Transverse colon (tissue), 4 donors: ENCODE data around the gene NSD1. TPM values are rescaled to one million over a fixed set of nuclear protein-coding genes. Genes with fewer than 3 reads are reported as not detected.

ENCODE experiments used
- DNase-seq: peaks from one replicate; pipeline ENCODE4 v3.0.0-alpha.2; 2019
- H3K27ac ChIP-seq, 4 donors: fragments of 200-600 bp; sonication (generic); 2 replicates each; pipeline ENCODE4 v1.5.1; 2016 to 2018; ENCODE audit warnings: inconsistent platforms in 4 of 4
- H3K27me3 ChIP-seq: fragments of 200-600 bp; sonication (generic); 2 replicates; pipeline ENCODE4 v1.5.1; 2017; ENCODE audit warnings: inconsistent platforms
- H3K36me3 ChIP-seq, 4 donors: fragments of 200-600 bp; sonication (generic); 2 replicates each; pipeline ENCODE4 v1.5.1; 2017 to 2019; ENCODE audit warnings: inconsistent platforms in 4 of 4
- H3K4me1 ChIP-seq, 4 donors: fragments of 200-600 bp; sonication (generic); 2 replicates each; pipeline ENCODE4 v1.5.1; 2017 to 2020; ENCODE audit warnings: inconsistent platforms in 4 of 4
- H3K4me3 ChIP-seq, 4 donors: fragments of 200-600 bp; sonication (generic); 1 replicate in 1 of 4; 2 replicates in 3 of 4; pipeline versions ENCODE4 v1.5.1 to v1.6.1; 2017 to 2019; ENCODE audit warnings: inconsistent platforms in 4 of 4
- H3K9me3 ChIP-seq, 2 donors: fragments of 200-600 bp; sonication (generic); 2 replicates each; pipeline ENCODE4 v1.5.1; 2017 to 2019; ENCODE audit warnings: inconsistent platforms in 2 of 2
- CTCF ChIP-seq, 5 experiments: fragments of 200-600 bp in 3 of 5; fragments of 450-650 bp in 2 of 5; sonication (generic) in 3 of 5; IDR thresholded peaks; 1 replicate in 2 of 5; 2 replicates in 3 of 5; pipeline ENCODE4 v1.5.1; 2016 to 2017; ENCODE audit warnings: antibody characterized with exemption in 5 of 5, inconsistent platforms in 3 of 5, mild to moderate bottlenecking in 2 of 5, moderate library complexity in 1 of 5
- EP300 ChIP-seq: sonication (generic); formaldehyde crosslinking; IDR thresholded peaks from one replicate; pipeline ENCODE4 v1.6.1; 2017; ENCODE audit warnings: antibody characterized with exemption, low read depth
- POLR2A ChIP-seq: fragments of 450-650 bp; IDR thresholded peaks from one replicate; pipeline ENCODE4 v1.6.1; 2016; ENCODE audit warnings: antibody characterized with exemption, mild to moderate bottlenecking, moderate library complexity
- POLR2AphosphoS5 ChIP-seq, 3 donors: sonication (generic); formaldehyde crosslinking; IDR thresholded peaks; one replicate each; pipeline ENCODE4 v1.6.1; 2016; ENCODE audit warnings: antibody characterized with exemption in 3 of 3
- WGBS, 2 donors: methylation state at CpG; one replicate each; pipeline ENCODE4 v1.1.5; 2018; ENCODE audit warnings: low coverage in 1 of 2; 5-methylcytosine and 5-hydroxymethylcytosine counted together
- in situ Hi-C, 4 donors: fragments of 200-750 bp; cut with MboI; loops; one replicate each; pipeline versions ENCODE4 v1.15.0 to v1.15.1; 2017; ENCODE audit warnings: low sequenced_read_pairs in 3 of 4, low pct_ligation_motif_present in 1 of 4, low pct_unique_long_range_greater_than_20kb in 1 of 4
- intact Hi-C: fragments of 100-400 bp; cut with DNase I; formaldehyde crosslinking; loops from one replicate; pipeline ENCODE4 v1.15.1; 2023; ENCODE audit warnings: low total_unique reads
- total RNA-seq, 4 donors: library from RNA; depleted of rRNA; stranded (reverse); fragments of >200 nt; gene quantifications; one replicate each; pipeline ENCODE4 v1.1.0, GENCODE V29; 2016

NSD1 gene
- total RNA-seq, 4 donors from 2014 or later: 32.6 to 84.9 (median 60.7) TPM

GRCh38 chr5:177098120-177098469 is 35.5 kb upstream of the NSD1 start:
- Histone ChIP-seq H3K36me3 (no peaks in the 10 kb centered on the region), H3K9me3 (no peaks in the 10 kb centered on the region), H3K4me1 (peaks cover 0 to 34% (median 17%) of the 10 kb centered on the region in 4 donors), H3K27ac (peak overlapping the region; percentile 59 to 70 (median 63)), H3K4me3 (no peak overlapping the region), H3K27me3 (no peaks in the 10 kb centered on the region)
- no peak for TF ChIP-seq CTCF (IDR thresholded peaks at IDR 0.05)
- TF ChIP-seq POLR2A: no peak
- TF ChIP-seq EP300: no peak
- no peak for TF ChIP-seq POLR2AphosphoS5 (IDR thresholded peaks at IDR 0.05)
- DNase-seq: no peak
- in situ Hi-C loops (no loop called here), intact Hi-C loops (loop anchor here (10.0 kb wide), 1 partner anchor 1633 kb away; no protein-coding TSS in a partner anchor)
- WGBS, 2 donors: 83% methylated on average over 6 of the region's 6 CpGs; no CpG with 5 or more reads in 1 of the 2 donors

GRCh38 chr5:177098470-177099141 is 35.0 kb upstream of the NSD1 start:
- H3K9me3 ChIP-seq: no peaks in the 10 kb centered on the region
- no peak for TF ChIP-seq POLR2A
- TF ChIP-seq POLR2AphosphoS5 (IDR thresholded peaks at IDR 0.05): peak in 2 of 3 donors; percentile 12 to 20
- no peak for TF ChIP-seq CTCF (IDR thresholded peaks at IDR 0.05)
- TF ChIP-seq EP300: no peak
- H3K36me3 ChIP-seq: no peaks in the 10 kb centered on the region
- no peak for DNase-seq
- H3K27ac ChIP-seq: peak overlapping the region; percentile 59 to 70 (median 63)
- intact Hi-C loops: loop anchor here (10.0 kb wide), 1 partner anchor 1634 kb away; no protein-coding TSS in a partner anchor
- H3K4me3 ChIP-seq: no peak overlapping the region
- H3K27me3 ChIP-seq: no peaks in the 10 kb centered on the region
- peaks cover 0 to 34% (median 17%) of the 10 kb centered on the region in 4 donors for H3K4me1 ChIP-seq
- in situ Hi-C loops: no loop called here
- WGBS, 2 donors: 54% methylated on average over 16 of the region's 18 CpGs; no CpG with 5 or more reads in 1 of the 2 donors

GRCh38 chr5:177099422-177100093 is 34.0 kb upstream of the NSD1 start:
- H3K4me1 ChIP-seq: peaks cover 0 to 34% (median 17%) of the 10 kb centered on the region in 4 donors
- in situ Hi-C loops: loop anchor here in 1 of 4 donors (25.0 kb wide), 1 partner anchor 188 kb away; no protein-coding TSS in a partner anchor

More at GRCh38 chr5:177099422-177100093, 34.0 kb upstream of the NSD1 start:
- TF ChIP-seq POLR2AphosphoS5 (IDR thresholded peaks at IDR 0.05) (no peak), CTCF (IDR thresholded peaks at IDR 0.05) (peak in 2 of 5 experiments; percentile 2 to 27)
- Histone ChIP-seq H3K4me3 (no peak overlapping the region), H3K36me3 (no peaks in the 10 kb centered on the region), H3K9me3 (no peaks in the 10 kb centered on the region), H3K27me3 (no peaks in the 10 kb centered on the region), H3K27ac (peak overlapping the region; percentile 59 to 70 (median 63))
- intact Hi-C loops: loop anchor here (10.0 kb wide), 1 partner anchor 1635 kb away; no protein-coding TSS in a partner anchor
- WGBS, 2 donors: 40 to 47% methylated on average over 6 to 13 of the region's 13 CpGs
- DNase-seq: peak; percentile 41
